Liver (tissue), 9 donors: Measurements from ENCODE around the gene CHRM4. TPM values are rescaled to one million over a fixed set of nuclear protein-coding genes. Genes with fewer than 3 reads are reported as not detected.

Source experiments
- DNase-seq: peaks from one replicate; pipeline ENCODE4 v3.0.0-alpha.2; 2017; ENCODE audit warnings: low spot score
- H3K27ac ChIP-seq, 2 donors: one replicate each; pipeline ENCODE4 v1.7.0; 2013; ENCODE audit warnings: inconsistent platforms in 2 of 2, low read length in 2 of 2, control low read depth in 1 of 2, low read depth in 1 of 2, mild to moderate bottlenecking in 1 of 2
- H3K27me3 ChIP-seq, 4 donors: one replicate each; pipeline versions ENCODE4 v1.6.1 to v1.7.0; 2013; ENCODE audit warnings: low read length in 3 of 4, inconsistent platforms in 1 of 4, mild to moderate bottlenecking in 1 of 4, moderate library complexity in 1 of 4; ENCODE audit not compliant: control insufficient read depth in 4 of 4, insufficient read depth in 4 of 4
- H3K36me3 ChIP-seq, 4 donors: one replicate each; pipeline versions ENCODE4 v1.6.1 to v1.7.0; 2013; ENCODE audit warnings: low read length in 3 of 4, mild to moderate bottlenecking in 3 of 4, low read depth in 1 of 4, moderate library complexity in 1 of 4; ENCODE audit not compliant: control insufficient read depth in 4 of 4, insufficient read depth in 3 of 4
- H3K4me1 ChIP-seq, 4 donors: one replicate each; pipeline versions ENCODE4 v1.6.1 to v1.7.0; 2013; ENCODE audit warnings: low read length in 3 of 4, mild to moderate bottlenecking in 3 of 4, moderate library complexity in 1 of 4; ENCODE audit not compliant: control insufficient read depth in 4 of 4, insufficient read depth in 4 of 4
- H3K4me3 ChIP-seq, 3 donors: one replicate each; pipeline versions ENCODE4 v1.6.1 to v1.7.0; 2013; ENCODE audit warnings: low read length in 3 of 3, control low read depth in 1 of 3, low read depth in 1 of 3, mild to moderate bottlenecking in 1 of 3
- H3K9ac ChIP-seq, 2 donors: one replicate each; pipeline ENCODE4 v1.7.0; 2013; ENCODE audit warnings: low read length in 2 of 2, mild to moderate bottlenecking in 2 of 2, moderate library complexity in 2 of 2, control low read depth in 1 of 2, low read depth in 1 of 2
- H3K9me3 ChIP-seq, 4 donors: one replicate each; pipeline versions ENCODE4 v1.6.1 to v1.7.0; 2013; ENCODE audit warnings: low read length in 3 of 4; ENCODE audit not compliant: control insufficient read depth in 4 of 4
- ATF3 ChIP-seq: IDR thresholded peaks from 2 replicates; pipeline ENCODE4 v1.6.1; 2016; ENCODE audit warnings: antibody characterized with exemption
- CTCF ChIP-seq: fragments of 150-350 bp; IDR thresholded peaks from 2 replicates; pipeline ENCODE4 v1.5.1; 2017; ENCODE audit warnings: improper control_type of control experiment, low read depth, low read length; ENCODE audit not compliant: missing input control
- EGR1 ChIP-seq, 2 donors: IDR thresholded peaks; 2 replicates each; pipeline ENCODE4 v1.6.1; 2016 to 2018; ENCODE audit warnings: antibody characterized with exemption in 2 of 2, low read depth in 2 of 2
- FOXA1 ChIP-seq: IDR thresholded peaks from 2 replicates; pipeline ENCODE4 v1.6.1; 2016; ENCODE audit warnings: antibody characterized with exemption
- FOXA2 ChIP-seq: IDR thresholded peaks from 2 replicates; pipeline ENCODE4 v1.6.1; 2016; ENCODE audit warnings: antibody characterized with exemption
- GABPA ChIP-seq, 2 donors: IDR thresholded peaks in 1 of 2; conservative IDR thresholded peaks in 1 of 2; 2 replicates each; pipeline ENCODE4 v1.6.1; 2016; ENCODE audit warnings: antibody characterized with exemption in 2 of 2, mild to moderate bottlenecking in 1 of 2, moderate library complexity in 1 of 2
- HNF4A ChIP-seq, 2 donors: conservative IDR thresholded peaks; 2 replicates each; pipeline ENCODE4 v1.6.1; 2016; ENCODE audit warnings: antibody characterized with exemption in 2 of 2, mild to moderate bottlenecking in 2 of 2
- HNF4G ChIP-seq: IDR thresholded peaks from 2 replicates; pipeline ENCODE4 v1.6.1; 2016; ENCODE audit warnings: antibody characterized with exemption
- JUND ChIP-seq, 2 donors: IDR thresholded peaks; 2 replicates each; pipeline ENCODE4 v1.6.1; 2016; ENCODE audit warnings: antibody characterized with exemption in 2 of 2
- MAX ChIP-seq: IDR thresholded peaks from 2 replicates; pipeline ENCODE4 v1.6.1; 2016; ENCODE audit warnings: antibody characterized with exemption
- NR2F2 ChIP-seq: IDR thresholded peaks from 2 replicates; pipeline ENCODE4 v1.6.1; 2016; ENCODE audit warnings: antibody characterized with exemption
- RAD21 ChIP-seq, 2 donors: IDR thresholded peaks; 2 replicates each; pipeline ENCODE4 v1.6.1; 2016; ENCODE audit warnings: antibody characterized with exemption in 2 of 2, mild to moderate bottlenecking in 2 of 2
- RXRA ChIP-seq, 2 donors: IDR thresholded peaks; 2 replicates each; pipeline ENCODE4 v1.6.1; 2017 to 2018; ENCODE audit warnings: antibody characterized with exemption in 2 of 2, mild to moderate bottlenecking in 1 of 2
- SP1 ChIP-seq: IDR thresholded peaks from 2 replicates; pipeline ENCODE4 v1.6.1; 2018; ENCODE audit warnings: antibody characterized with exemption, mild to moderate bottlenecking
- TAF1 ChIP-seq: conservative IDR thresholded peaks from 2 replicates; pipeline ENCODE4 v1.6.1; 2016; ENCODE audit warnings: antibody characterized with exemption, mild to moderate bottlenecking
- YY1 ChIP-seq: IDR thresholded peaks from 2 replicates; pipeline ENCODE4 v1.6.1; 2016; ENCODE audit warnings: antibody characterized with exemption, mild to moderate bottlenecking
- WGBS: extraction: QIAGEN DNeasy Blood & Tissue Kit; methylation state at CpG from one replicate; pipeline ENCODE4 v1.1.7; 2013; 5-methylcytosine and 5-hydroxymethylcytosine counted together
- polyA plus RNA-seq, 2 donors: library from polyadenylated mRNA; stranded (reverse) in 1 of 2; unstranded in 1 of 2; fragments of 200-250 nt in 1 of 2; fragments of >200 nt in 1 of 2; fragmentation: Nextera tagmentation in 1 of 2; extraction: Ambion mirVana in 1 of 2; gene quantifications; one replicate each; pipeline versions ENCODE4 v1.2.1 to v1.2.3, GENCODE V29; 2013 to 2015
- total RNA-seq, 2 donors: library from RNA; depleted of rRNA; stranded (reverse); fragments of >200 nt; gene quantifications; one replicate each; pipeline ENCODE4 v1.2.3, GENCODE V29; 2014
- TF ChIP-seq, protein P1 (sequence below): IDR thresholded peaks from 2 replicates; pipeline ENCODE4 v1.6.1; 2016; ENCODE audit warnings: antibody characterized with exemption, mild to moderate bottlenecking
- TF ChIP-seq, protein P2 (sequence below): IDR thresholded peaks from 2 replicates; pipeline ENCODE4 v1.6.1; 2016; ENCODE audit warnings: antibody characterized with exemption
- donor health status: healthy.
- donor health status: healthy.
- donor health status: healthy.
- donor health status: healthy.
- donor health status: healthy.

The CHRM4 gene
- total and polyA plus RNA-seq, 4 donors: 0.08 to 0.09 TPM; not detected in 2

DNA sequence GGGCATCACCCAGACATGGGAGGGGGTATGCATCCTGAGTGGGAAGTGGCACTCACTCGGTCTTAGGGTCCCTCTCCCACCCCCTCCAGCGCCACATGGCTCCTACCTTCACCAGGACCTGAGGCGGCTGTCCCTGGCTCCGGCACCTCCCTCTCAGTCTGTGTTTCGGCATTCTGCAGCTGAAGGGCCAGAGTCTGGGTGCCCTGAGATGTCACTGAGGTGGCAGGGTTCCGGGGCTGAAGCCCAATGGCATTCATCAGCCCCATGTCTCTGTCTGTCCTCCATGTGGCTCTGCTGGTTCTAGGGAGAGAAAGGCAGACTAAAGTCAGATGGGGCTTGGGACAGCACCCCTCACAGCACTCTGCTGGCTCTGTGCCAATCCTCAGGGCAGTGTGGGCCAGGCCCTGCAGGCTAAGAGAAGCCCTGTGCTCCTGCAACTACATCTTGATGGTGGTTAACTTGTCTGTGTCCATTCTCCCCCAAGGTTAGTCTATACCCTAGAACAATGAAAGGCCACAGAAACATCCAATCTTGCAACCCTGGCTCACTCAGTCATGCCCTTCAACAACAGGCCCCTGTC, 16.9 kb upstream of the CHRM4 start:
- Histone ChIP-seq H3K36me3 (peaks cover 9 to 36% (median 21%) of the 10 kb centered on the region in 4 donors), H3K4me1 (no peaks in the 10 kb centered on the region), H3K9ac (no peak overlapping the region), H3K4me3 (no peak overlapping the region), H3K9me3 (no peaks in the 10 kb centered on the region), H3K27me3 (no peaks in the 10 kb centered on the region), H3K27ac (no peak overlapping the region)
- no peak for DNase-seq
- WGBS: 98% methylated on average over 6 of the region's 6 CpGs
- TF ChIP-seq, protein P1, sequence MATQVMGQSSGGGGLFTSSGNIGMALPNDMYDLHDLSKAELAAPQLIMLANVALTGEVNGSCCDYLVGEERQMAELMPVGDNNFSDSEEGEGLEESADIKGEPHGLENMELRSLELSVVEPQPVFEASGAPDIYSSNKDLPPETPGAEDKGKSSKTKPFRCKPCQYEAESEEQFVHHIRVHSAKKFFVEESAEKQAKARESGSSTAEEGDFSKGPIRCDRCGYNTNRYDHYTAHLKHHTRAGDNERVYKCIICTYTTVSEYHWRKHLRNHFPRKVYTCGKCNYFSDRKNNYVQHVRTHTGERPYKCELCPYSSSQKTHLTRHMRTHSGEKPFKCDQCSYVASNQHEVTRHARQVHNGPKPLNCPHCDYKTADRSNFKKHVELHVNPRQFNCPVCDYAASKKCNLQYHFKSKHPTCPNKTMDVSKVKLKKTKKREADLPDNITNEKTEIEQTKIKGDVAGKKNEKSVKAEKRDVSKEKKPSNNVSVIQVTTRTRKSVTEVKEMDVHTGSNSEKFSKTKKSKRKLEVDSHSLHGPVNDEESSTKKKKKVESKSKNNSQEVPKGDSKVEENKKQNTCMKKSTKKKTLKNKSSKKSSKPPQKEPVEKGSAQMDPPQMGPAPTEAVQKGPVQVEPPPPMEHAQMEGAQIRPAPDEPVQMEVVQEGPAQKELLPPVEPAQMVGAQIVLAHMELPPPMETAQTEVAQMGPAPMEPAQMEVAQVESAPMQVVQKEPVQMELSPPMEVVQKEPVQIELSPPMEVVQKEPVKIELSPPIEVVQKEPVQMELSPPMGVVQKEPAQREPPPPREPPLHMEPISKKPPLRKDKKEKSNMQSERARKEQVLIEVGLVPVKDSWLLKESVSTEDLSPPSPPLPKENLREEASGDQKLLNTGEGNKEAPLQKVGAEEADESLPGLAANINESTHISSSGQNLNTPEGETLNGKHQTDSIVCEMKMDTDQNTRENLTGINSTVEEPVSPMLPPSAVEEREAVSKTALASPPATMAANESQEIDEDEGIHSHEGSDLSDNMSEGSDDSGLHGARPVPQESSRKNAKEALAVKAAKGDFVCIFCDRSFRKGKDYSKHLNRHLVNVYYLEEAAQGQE: no peak
- TF ChIP-seq RXRA (IDR thresholded peaks at IDR 0.05) (no peak), MAX (no peak), GABPA (IDR thresholded peaks at IDR 0.05 in 1 of 2, conservative IDR thresholded peaks at IDR 0.05 in 1 of 2) (no peak), HNF4A (conservative IDR thresholded peaks at IDR 0.05) (no peak), FOXA2 (no peak), JUND (IDR thresholded peaks at IDR 0.05) (no peak), CTCF (no peak), EGR1 (IDR thresholded peaks at IDR 0.05; ENCODE audit: low read depth in 2 of 2) (no peak), FOXA1 (no peak), NR2F2 (no peak), ATF3 (no peak), SP1 (no peak), YY1 (no peak), HNF4G (no peak), RAD21 (IDR thresholded peaks at IDR 0.05) (no peak), TAF1 (no peak)
- TF ChIP-seq, protein P2, sequence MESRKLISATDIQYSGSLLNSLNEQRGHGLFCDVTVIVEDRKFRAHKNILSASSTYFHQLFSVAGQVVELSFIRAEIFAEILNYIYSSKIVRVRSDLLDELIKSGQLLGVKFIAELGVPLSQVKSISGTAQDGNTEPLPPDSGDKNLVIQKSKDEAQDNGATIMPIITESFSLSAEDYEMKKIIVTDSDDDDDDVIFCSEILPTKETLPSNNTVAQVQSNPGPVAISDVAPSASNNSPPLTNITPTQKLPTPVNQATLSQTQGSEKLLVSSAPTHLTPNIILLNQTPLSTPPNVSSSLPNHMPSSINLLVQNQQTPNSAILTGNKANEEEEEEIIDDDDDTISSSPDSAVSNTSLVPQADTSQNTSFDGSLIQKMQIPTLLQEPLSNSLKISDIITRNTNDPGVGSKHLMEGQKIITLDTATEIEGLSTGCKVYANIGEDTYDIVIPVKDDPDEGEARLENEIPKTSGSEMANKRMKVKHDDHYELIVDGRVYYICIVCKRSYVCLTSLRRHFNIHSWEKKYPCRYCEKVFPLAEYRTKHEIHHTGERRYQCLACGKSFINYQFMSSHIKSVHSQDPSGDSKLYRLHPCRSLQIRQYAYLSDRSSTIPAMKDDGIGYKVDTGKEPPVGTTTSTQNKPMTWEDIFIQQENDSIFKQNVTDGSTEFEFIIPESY: no peak
